UCSD-AML1 (cell line): ENCODE measurements around the gene UAP1L1.

ENCODE experiments used
- DNase-seq: peaks from one replicate; lab custom pipeline; 2025; ENCODE audit not compliant: unreplicated experiment; lab: John Stamatoyannopoulos, UW

Gene UAP1L1

GRCh38 chr9:137074657-137075274, 2.6 kb upstream of the UAP1L1 start:
- no peak for DNase-seq

- DNase-seq: no peak
These were observed 2.0 kb upstream of the UAP1L1 start for GRCh38 chr9:137075275-137075775.

- DNase-seq: no peak
These were observed 694 bp upstream of the UAP1L1 start for GRCh38 chr9:137076636-137077009.

- no peak for DNase-seq
These were observed 709 bp downstream of the UAP1L1 start for GRCh38 chr9:137077758-137078693.

GRCh38 chr9:137078701-137079400, 1.5 kb downstream of the UAP1L1 start:
- no peak for DNase-seq

- no peak for DNase-seq
These were observed 2.1 kb downstream of the UAP1L1 start for GRCh38 chr9:137079401-137079787.

- DNase-seq: no peak
These were observed 3.2 kb downstream of the UAP1L1 start for GRCh38 chr9:137080260-137081122.

- DNase-seq: no peak
These were observed 5.1 kb downstream of the UAP1L1 start for GRCh38 chr9:137082222-137082924.

- no peak for DNase-seq
These were observed 5.6 kb downstream of the UAP1L1 start for GRCh38 chr9:137082925-137083290.

GRCh38 chr9:137083394-137084004, 6.2 kb downstream of the UAP1L1 start:
- no peak for DNase-seq

- no peak for DNase-seq
These were observed 7.2 kb downstream of the UAP1L1 start for GRCh38 chr9:137084526-137084925.

GRCh38 chr9:137085920-137086530, 8.7 kb downstream of the UAP1L1 start:
- DNase-seq: peak; percentile 54

- peak; percentile 100 for DNase-seq
These were observed 9.5 kb downstream of the UAP1L1 start, which contains the start of gene MAN1B1 for GRCh38 chr9:137086531-137087408. Gene MAN1B1 (plus strand): TSS chr9:137086985. CDS start chr9:137087000, 15 bp downstream.

- peak; percentile 44 for DNase-seq
These were observed 10.2 kb downstream of the UAP1L1 start for GRCh38 chr9:137087409-137087925.

GRCh38 chr9:137088121-137088520, 10.8 kb downstream of the UAP1L1 start:
- DNase-seq: no peak

GRCh38 chr9:137089232-137089947, 12.1 kb downstream of the UAP1L1 start:
- no peak for DNase-seq
